ENCODE data around the gene HS1BP3.

Gene HS1BP3

DNA sequence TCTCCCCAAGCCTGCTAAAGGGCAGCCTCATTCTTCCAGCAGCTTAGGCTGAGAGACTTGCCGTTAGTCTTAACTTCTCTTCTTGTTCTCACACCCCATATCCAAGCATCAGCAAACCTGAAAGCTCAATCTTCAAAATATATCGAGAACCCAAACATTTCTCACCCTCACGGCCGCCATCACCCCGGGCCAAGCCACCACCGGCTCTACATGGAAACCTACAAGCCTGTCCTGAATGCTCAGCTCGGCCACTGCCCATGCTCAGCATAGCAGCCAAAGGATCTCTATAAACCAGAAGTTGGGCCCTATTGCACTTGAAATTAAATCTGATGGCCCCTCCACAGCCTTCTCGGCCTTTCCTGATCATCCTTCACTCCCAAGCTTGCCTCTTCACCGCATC is 2.1 kb downstream of the HS1BP3 start:
- TF ChIP-seq, protein P1, sequence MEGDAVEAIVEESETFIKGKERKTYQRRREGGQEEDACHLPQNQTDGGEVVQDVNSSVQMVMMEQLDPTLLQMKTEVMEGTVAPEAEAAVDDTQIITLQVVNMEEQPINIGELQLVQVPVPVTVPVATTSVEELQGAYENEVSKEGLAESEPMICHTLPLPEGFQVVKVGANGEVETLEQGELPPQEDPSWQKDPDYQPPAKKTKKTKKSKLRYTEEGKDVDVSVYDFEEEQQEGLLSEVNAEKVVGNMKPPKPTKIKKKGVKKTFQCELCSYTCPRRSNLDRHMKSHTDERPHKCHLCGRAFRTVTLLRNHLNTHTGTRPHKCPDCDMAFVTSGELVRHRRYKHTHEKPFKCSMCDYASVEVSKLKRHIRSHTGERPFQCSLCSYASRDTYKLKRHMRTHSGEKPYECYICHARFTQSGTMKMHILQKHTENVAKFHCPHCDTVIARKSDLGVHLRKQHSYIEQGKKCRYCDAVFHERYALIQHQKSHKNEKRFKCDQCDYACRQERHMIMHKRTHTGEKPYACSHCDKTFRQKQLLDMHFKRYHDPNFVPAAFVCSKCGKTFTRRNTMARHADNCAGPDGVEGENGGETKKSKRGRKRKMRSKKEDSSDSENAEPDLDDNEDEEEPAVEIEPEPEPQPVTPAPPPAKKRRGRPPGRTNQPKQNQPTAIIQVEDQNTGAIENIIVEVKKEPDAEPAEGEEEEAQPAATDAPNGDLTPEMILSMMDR (IDR thresholded peaks at IDR 0.05; ENCODE audit: insufficient read depth, low read depth, low read length, missing control alignments): no peak
- no peak for DNase-seq (ENCODE audit: low read depth)
- no peak overlapping the region for H3K4me3 ChIP-seq (ENCODE audit: low read depth, low read length)

DNA sequence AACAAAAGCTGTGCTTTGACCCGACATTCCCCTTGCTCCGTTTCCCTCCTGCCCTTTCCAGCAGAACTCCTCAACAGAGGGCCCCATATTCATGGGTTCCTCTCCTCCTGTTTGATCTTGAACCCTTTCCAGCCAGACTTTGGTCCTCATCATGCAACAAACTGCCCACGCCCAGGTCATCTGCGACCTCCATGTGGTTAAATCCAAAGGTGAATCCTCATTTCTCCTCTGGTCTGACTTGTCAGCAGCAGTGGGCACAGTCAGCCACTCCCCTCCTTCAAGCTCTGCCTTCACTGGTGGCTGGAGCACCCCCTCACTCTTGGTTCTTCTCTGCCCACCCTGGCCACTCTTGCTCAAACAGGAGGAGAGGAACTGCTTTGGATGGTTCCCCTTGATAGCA is 2.7 kb downstream of the HS1BP3 start:
- no peak for DNase-seq (ENCODE audit: low read depth)
- TF ChIP-seq, protein P1 (IDR thresholded peaks at IDR 0.05; ENCODE audit: insufficient read depth, low read depth, low read length, missing control alignments): no peak
- no peak overlapping the region for H3K4me3 ChIP-seq (ENCODE audit: low read depth, low read length)

DNA sequence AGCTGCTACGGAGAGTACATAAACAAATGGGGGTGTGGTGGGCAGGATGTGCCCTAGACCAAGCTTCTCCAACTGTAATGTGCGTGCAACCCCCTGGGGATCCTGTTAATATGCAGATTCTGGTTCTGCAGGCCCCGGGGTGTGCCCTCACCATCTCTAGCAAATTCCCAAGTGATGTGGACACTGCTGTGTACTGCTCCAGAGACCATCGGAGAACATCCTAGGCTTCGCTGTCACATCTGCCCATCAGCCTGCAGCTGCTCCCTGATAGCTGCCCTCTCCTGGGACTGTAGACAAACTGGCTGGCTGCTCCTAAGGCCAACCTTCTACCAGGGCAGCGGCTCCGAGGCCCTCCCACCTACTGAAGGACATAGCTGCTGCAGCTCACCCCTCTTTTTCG is 3.2 kb downstream of the HS1BP3 start:
- no peak overlapping the region for H3K4me3 ChIP-seq (ENCODE audit: low read depth, low read length)
- DNase-seq (ENCODE audit: low read depth): no peak
- TF ChIP-seq, protein P1 (IDR thresholded peaks at IDR 0.05; ENCODE audit: insufficient read depth, low read depth, low read length, missing control alignments): no peak

DNA sequence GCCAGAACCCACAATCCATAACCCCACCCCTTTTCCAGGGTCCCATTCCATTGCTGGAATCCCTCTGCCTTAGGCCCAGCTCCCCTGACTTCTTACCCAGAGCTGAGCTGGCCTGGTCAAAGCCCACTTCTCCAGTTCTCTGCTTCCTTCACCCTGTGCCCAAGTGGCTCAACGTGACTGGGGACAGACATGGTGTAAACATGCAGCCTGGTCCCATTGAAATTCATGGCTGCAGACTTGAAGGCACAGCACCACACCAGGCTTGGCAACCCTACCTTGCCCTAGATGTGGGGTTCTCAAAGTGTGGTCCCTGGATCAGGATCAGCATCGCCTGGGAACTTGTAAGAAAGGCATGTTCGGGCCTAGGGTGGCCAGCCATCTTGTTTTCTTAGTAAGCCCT is 3.7 kb downstream of the HS1BP3 start:
- no peak overlapping the region for H3K4me3 ChIP-seq (ENCODE audit: low read depth, low read length)
- no peak for DNase-seq (ENCODE audit: low read depth)
- TF ChIP-seq, protein P1 (IDR thresholded peaks at IDR 0.05; ENCODE audit: insufficient read depth, low read depth, low read length, missing control alignments): no peak

DNA sequence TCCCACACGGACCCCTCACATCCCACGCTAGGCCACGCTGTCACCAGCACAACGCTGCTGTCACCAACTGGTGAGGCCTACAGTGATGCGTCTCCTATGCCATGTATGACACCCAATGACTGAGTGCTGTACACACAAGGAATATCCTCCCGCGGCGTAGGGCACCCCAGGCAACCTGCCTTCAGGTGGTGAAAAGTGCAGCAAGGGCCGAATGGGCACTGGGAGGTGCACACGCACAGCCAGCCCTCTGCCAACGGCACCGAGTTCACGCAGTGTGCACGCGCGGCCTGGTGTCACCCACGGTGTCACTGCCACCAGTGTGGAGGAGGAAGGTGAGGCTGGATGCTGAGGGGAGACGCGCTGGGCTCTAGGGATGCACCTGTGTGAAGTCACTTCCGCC is 4.5 kb downstream of the HS1BP3 start:
- no peak overlapping the region for H3K4me3 ChIP-seq (ENCODE audit: low read depth, low read length)
- no peak for DNase-seq (ENCODE audit: low read depth)
- TF ChIP-seq, protein P1 (IDR thresholded peaks at IDR 0.05; ENCODE audit: insufficient read depth, low read depth, low read length, missing control alignments): no peak

DNA sequence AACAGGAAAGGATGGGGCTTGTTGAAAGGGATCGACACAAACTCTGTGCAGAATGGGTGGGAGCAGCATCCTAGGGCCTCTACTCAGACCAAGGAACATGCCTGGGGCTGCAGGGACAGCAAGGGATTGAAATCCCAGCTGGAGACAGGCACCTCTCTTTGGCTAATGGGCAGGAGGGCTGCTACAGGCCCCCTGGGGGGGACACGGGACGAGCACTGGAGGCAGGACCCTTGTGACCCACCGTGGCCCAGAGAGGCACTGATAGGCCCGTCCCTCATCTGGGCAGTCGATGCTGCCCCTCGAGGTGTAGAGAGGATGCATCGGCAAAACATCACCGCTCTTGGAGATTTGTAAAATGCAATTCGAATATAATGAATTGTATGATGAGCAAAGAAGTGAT is 5.1 kb downstream of the HS1BP3 start:
- DNase-seq (ENCODE audit: low read depth): no peak
- TF ChIP-seq, protein P1 (IDR thresholded peaks at IDR 0.05; ENCODE audit: insufficient read depth, low read depth, low read length, missing control alignments): no peak
- no peak overlapping the region for H3K4me3 ChIP-seq (ENCODE audit: low read depth, low read length)

DNA sequence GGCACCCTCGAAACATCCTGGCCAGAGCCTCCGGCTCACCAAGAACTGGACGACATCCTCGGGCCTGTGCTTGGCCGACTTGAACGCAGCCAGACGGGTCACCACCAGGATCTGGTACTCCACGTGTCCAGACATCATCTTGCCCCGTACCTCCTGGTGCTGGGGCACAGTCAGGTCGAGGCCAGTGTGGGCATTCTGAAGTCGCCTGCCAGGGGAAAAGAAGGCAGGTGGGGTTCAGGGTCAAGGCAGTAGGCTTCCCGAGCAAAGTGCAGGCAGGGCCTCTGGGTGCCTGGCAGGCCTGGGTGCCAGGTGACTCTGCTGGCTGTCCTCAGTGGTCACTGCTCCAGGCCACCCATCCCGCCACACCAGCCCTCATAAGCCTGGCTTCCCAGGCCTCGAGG is 5.6 kb downstream of the HS1BP3 start:
- no peak for DNase-seq (ENCODE audit: low read depth)
- TF ChIP-seq, protein P1 (IDR thresholded peaks at IDR 0.05; ENCODE audit: insufficient read depth, low read depth, low read length, missing control alignments): no peak
- H3K4me3 ChIP-seq (ENCODE audit: low read depth, low read length): no peak overlapping the region

Data from GM12865 (cell line).